Activated T-cell treated with anti-CD3 and anti-CD28 coated beads, Interleukin-2, amount 50 U/mL, for 24 hours (primary cell): Measurements from ENCODE around the gene LYZL1.
"Not testable (repeated sequence)": the region's sequence is repeated elsewhere in the genome, so short reads cannot be mapped to it uniquely, and the experiment has no call there.

ENCODE experiments used
- DNase-seq: peaks from one replicate; pipeline ENCODE4 v3.0.0-alpha.2; 2020
- H3K27ac Mint-ChIP-seq: 2 replicates; pipeline ENCODE4 v1.8.0; 2020; ENCODE audit warnings: mild to moderate bottlenecking, mixed read lengths
- H3K27me3 Mint-ChIP-seq: 2 replicates; pipeline ENCODE4 v1.8.0; 2020; ENCODE audit warnings: mixed read lengths
- H3K36me3 Mint-ChIP-seq: 2 replicates; pipeline ENCODE4 v1.8.0; 2020; ENCODE audit warnings: low read depth, mixed read lengths
- H3K4me1 Mint-ChIP-seq: 2 replicates; pipeline ENCODE4 v1.8.0; 2020; ENCODE audit warnings: low read depth, mixed read lengths
- H3K4me3 Mint-ChIP-seq: 2 replicates; pipeline ENCODE4 v1.8.0; 2020; ENCODE audit warnings: mild to moderate bottlenecking, moderate library complexity, mixed read lengths
- H3K9me3 Mint-ChIP-seq: 2 replicates; pipeline ENCODE4 v1.8.0; 2020; ENCODE audit warnings: mixed read lengths

Gene LYZL1

DNA sequence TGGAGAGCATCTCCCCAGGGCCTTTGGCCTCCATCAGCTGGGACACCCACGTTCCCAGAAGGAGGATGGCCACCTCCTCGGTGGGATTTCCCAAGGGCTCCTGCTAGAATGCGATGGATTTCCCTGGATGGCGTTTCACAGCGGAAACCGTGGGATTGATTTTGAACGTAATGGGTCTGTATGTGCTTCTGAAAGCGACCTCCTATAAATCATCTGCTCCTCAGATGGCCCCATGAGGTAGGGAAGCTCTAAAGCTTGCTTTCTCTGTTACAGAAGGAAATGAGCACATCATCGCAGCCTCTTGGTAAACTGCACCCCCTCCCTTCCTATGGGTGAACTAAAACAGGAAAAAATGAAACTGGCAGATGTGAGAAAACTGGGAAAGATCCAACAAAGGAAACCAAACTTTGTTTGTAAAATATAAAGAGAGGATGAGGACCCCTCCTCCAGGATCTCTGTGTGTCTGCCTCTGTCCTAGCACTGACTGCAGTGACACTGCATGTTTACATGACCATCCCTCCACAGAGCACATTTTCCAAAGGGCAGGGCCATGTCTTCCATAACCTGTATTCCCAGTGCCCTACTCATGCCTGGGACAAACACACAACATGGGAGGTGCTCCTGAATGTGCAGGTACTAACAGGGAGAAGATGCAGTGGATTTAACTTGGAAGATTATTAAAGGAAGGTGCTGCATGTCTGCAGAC lies 57.6 kb downstream of the LYZL1 start:
- H3K27me3 Mint-ChIP-seq, result peaks cover 37% of the 10 kb centered on the region
- no peak overlapping the region for H3K4me3 Mint-ChIP-seq
- H3K9me3 Mint-ChIP-seq, result no peaks in the 10 kb centered on the region
- H3K4me1 Mint-ChIP-seq, result peaks cover 3% of the 10 kb centered on the region
- H3K27ac Mint-ChIP-seq, result no peak overlapping the region
- no peaks in the 10 kb centered on the region for H3K36me3 Mint-ChIP-seq
- no peak for DNase-seq

DNA sequence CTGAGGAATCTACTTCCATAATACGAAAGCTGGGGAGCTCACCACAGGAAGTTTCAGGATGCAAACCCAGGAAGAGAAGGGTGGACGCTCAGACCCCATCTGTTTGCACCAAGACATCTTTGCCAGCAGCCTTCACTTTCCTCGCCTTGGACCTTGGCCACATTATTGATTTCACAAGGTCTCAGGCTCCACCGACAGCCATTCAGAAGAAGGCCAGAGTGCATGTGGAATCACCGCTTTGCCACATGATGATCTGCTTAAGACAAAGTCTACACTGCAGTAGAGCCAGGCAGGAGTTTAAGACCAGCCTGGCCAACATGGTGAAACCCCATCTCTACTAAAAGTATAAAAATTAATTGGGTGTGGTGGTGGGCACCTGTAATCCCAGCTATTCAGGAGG lies 60.0 kb downstream of the LYZL1 start:
- Mint-ChIP-seq H3K27me3 (peaks cover 16% of the 10 kb centered on the region), H3K9me3 (no peaks in the 10 kb centered on the region), H3K4me3 (no peak overlapping the region), H3K36me3 (no peaks in the 10 kb centered on the region), H3K27ac (no peak overlapping the region), H3K4me1 (no peaks in the 10 kb centered on the region)
- no peak for DNase-seq

DNA sequence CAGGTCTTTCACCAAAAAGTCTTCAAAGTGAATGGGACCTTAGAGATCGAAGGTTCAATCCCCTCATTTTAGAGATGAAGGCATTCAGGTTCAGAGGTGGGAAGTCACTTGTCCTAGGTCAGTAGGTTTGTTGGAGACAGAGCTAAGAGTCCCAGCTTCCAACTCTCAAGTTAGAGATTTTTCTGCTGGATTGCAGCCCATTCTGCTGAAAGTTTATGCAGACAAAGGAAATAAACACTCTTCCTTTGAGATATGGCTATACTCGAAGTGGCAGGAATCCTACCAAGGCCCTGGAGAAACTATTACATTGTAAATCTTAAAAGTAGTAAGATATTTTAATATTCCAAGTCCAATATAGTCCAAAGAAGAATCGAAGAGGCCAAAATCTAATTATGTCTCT lies 64.4 kb downstream of the LYZL1 start:
- H3K27ac Mint-ChIP-seq, result no peak overlapping the region
- DNase-seq, result no peak
- no peaks in the 10 kb centered on the region for H3K4me1 Mint-ChIP-seq
- peaks cover 4% of the 10 kb centered on the region for H3K27me3 Mint-ChIP-seq
- H3K4me3 Mint-ChIP-seq, result no peak overlapping the region
- H3K36me3 Mint-ChIP-seq, result no peaks in the 10 kb centered on the region
- H3K9me3 Mint-ChIP-seq, result no peaks in the 10 kb centered on the region

DNA sequence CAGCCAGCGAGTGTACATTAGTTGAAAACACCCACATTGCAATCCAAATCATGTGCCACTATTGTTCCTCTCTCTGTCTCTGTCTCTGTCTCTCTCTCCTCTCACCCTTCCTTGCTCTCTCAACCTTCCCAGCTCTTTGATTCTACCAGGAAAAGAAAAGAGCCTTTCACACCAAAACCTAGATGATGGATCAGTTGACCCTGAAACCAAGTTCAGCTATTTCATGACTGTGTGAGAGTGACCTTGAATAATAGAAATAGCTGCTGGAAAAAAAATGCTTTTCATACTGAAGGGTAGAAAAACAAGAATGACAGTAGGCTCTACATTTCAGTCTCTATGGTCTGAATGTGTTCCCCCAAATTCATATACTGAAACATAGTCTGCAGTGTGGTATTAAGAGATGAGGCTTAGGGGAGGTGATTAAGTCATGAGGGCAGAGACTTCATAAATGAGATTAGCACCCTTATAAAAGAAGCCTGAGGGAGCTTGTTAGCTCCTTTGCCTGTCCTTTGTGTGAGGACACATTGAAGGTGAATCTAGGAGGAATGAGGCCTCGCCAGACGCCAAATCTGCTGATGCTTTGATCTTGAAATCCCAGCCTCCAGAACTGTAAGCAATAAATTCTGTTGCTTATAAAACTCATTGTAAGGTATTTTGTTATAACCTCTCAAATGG lies 65.2 kb downstream of the LYZL1 start:
- Mint-ChIP-seq H3K9me3 (no peaks in the 10 kb centered on the region), H3K36me3 (no peaks in the 10 kb centered on the region), H3K4me1 (no peaks in the 10 kb centered on the region), H3K27me3 (peaks cover 4% of the 10 kb centered on the region), H3K27ac (no peak overlapping the region), H3K4me3 (no peak overlapping the region)
- no peak for DNase-seq

DNA sequence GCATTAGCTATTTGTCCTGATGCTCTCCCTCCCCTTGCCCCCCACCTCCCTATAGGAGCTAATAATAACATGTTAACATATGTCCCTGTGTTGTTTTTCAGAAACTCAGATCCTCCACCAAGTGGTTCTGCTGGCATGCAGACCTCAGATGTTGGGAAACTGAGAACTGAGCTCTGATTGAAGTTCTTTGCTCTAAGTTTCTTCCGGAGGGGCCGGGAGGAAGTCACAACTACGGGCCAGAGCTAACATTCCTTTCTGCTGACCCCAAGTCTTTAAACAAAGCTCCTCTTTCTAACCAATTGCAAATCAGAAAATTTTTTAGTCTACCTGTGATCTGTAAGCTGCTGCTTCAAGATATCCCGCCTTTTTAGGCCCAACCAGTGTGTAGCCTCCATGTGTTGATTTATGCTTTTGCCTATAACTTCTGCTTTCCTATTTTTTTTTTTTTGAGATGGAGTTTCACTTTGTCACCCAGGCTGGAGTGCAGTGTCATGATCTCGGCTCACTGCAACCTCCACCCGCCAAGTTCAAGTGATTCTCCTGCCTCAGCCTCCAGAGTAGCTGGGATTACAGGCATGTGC lies 66.6 kb downstream of the LYZL1 start:
- no peaks in the 10 kb centered on the region for H3K36me3 Mint-ChIP-seq
- H3K27me3 Mint-ChIP-seq, result no peaks in the 10 kb centered on the region
- no peak for DNase-seq
- H3K4me1 Mint-ChIP-seq, result no peaks in the 10 kb centered on the region
- no peaks in the 10 kb centered on the region for H3K9me3 Mint-ChIP-seq
- no peak overlapping the region for H3K4me3 Mint-ChIP-seq
- H3K27ac Mint-ChIP-seq, result no peak overlapping the region

DNA sequence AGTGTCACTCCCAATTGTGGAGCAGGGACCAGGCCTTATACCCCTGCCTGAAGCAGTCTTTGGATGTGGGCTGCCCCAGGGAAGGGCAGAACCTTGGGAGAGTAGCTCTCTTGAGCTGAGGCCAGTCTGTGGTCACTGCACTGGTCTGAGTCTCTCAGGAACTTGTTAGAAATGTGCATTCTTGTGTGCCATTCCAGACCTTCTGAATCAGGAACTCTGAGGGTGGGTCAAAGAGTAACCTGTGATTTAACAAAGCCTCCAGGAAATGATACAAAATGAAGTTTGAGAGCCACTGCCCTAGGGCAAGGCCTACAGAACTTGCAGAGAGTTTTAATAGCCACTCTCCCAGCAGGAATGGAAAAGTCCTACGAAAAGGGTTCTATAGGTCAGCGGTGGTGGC lies 68.1 kb downstream of the LYZL1 start:
- Mint-ChIP-seq H3K4me3 (no peak overlapping the region), H3K4me1 (no peaks in the 10 kb centered on the region), H3K27me3 (no peaks in the 10 kb centered on the region), H3K36me3 (no peaks in the 10 kb centered on the region), H3K9me3 (no peaks in the 10 kb centered on the region), H3K27ac (no peak overlapping the region)
- DNase-seq, result no peak

DNA sequence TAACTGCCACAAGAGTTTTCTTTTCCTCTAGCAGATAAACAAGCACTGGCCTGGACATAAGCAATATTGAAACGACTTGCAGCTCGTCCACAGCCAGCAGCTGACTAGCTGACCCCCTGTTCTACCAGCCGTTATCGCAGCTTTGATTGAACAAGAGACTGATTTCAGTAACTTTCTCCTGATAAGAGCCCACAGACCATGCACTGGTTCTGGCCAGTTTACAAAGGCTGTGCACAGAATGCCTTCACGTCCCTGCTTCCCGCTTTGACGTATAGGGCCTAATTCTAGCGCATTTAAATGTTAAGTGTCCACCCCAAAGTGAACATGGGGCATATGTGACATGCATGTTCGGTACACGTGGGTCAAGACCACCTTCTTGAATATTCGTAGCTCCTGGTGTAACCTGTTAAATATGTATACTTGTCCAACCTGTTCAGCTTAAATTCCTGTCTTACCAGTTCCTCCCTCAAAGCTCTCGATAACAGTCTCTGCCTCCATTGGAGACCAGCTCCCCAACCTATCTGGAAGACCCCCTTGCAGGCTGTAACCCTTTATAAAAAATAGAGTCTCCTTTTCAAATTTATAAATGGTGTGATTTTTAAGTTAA lies 69.2 kb downstream of the LYZL1 start:
- Mint-ChIP-seq H3K27ac (no peak overlapping the region), H3K4me1 (no peaks in the 10 kb centered on the region), H3K36me3 (no peaks in the 10 kb centered on the region), H3K4me3 (no peak overlapping the region), H3K9me3 (no peaks in the 10 kb centered on the region), H3K27me3 (no peaks in the 10 kb centered on the region)
- no peak for DNase-seq

DNA sequence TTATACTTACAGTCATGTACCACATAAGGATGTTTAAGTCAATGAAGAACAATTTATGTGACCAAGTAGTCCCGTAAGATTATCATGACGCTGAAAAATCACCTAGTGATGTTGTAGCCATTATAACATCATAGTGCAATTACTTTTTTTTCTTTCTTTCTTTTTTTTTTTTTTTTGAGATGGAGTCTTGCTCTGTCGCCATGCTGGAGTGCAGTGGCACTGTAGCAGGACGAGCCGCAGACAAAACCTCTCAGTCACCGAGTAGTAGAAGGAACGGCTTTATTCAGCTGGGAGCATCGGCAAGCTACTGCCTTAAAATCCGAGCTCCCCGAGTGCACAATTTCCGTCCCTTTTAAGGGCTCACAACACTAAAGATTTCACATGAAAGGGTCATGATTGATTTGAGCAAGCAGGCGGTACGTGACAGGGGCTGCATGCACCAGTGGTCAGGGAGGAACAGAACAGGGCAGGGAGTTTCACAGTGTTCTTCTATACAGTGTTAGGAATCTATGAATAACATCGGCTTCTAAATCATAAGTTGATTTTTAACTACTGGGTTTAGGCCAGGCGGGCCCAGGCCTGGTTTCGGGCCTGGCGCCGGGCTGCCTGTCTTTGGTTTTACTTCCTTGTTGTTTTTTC lies 71.5 kb downstream of the LYZL1 start:
- not testable (repeated sequence) for H3K9me3 Mint-ChIP-seq, H3K27me3 Mint-ChIP-seq, H3K27ac Mint-ChIP-seq, H3K36me3 Mint-ChIP-seq, H3K4me3 Mint-ChIP-seq, H3K4me1 Mint-ChIP-seq, DNase-seq
